Measurements from ENCODE around the gene EFCAB5.

DNA sequence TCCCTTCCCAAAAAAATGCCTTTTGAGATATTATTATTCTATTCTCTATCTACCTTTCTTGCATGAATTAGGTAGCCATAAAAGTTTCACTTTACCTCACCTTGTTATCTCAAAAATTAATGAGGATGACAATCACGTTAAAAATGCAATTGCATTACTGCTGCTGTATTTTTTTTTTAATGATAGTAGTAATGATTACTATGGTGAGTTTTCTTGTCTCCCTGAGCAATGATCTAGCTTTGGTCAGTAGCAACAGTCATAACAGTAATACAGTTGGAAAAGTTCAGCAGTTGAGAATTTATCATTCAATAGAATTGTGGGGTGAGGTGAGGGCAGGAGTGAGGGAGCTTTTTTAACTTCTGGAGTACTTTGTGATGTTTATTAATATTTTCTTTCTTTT lies at the start of gene EFCAB5:
- TF ChIP-seq, protein P1, sequence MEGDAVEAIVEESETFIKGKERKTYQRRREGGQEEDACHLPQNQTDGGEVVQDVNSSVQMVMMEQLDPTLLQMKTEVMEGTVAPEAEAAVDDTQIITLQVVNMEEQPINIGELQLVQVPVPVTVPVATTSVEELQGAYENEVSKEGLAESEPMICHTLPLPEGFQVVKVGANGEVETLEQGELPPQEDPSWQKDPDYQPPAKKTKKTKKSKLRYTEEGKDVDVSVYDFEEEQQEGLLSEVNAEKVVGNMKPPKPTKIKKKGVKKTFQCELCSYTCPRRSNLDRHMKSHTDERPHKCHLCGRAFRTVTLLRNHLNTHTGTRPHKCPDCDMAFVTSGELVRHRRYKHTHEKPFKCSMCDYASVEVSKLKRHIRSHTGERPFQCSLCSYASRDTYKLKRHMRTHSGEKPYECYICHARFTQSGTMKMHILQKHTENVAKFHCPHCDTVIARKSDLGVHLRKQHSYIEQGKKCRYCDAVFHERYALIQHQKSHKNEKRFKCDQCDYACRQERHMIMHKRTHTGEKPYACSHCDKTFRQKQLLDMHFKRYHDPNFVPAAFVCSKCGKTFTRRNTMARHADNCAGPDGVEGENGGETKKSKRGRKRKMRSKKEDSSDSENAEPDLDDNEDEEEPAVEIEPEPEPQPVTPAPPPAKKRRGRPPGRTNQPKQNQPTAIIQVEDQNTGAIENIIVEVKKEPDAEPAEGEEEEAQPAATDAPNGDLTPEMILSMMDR (IDR thresholded peaks at IDR 0.05): no peak
- no peak for TF ChIP-seq POLR2A (IDR thresholded peaks at IDR 0.05)

Data from adrenal gland (tissue), 5 donors.